GM12878 (cell line): Measurements from ENCODE around the gene FCGR3B. TPM values are rescaled to one million over a fixed set of nuclear protein-coding genes. Genes with fewer than 3 reads are reported as not detected.
"Not testable (repeated sequence)": the region's sequence is repeated elsewhere in the genome, so short reads cannot be mapped to it uniquely, and the experiment has no call there.

Source experiments
- ATAC-seq: fragments of 200-7000 bp; cut with Tn5 transposase; 3 replicates; pipeline ENCODE4 v1.9.1; 2020; ENCODE audit warnings: mild to moderate bottlenecking, moderate library complexity
- BruUV-seq: library from RNA; stranded (reverse); fragments of 400-500 nt; replicated peaks from 2 replicates; lab custom pipeline; 2021; lab: Mats Ljungman, UMichigan
- CTCF ChIA-PET: fragments of 300-600 bp; sonication (Branson Sonifier 250); formaldehyde crosslinking; extraction: SDS; loops from one replicate; lab custom pipeline; 2021; ENCODE audit warnings: inconsistent platforms; lab: Yijun Ruan, JAX
- POLR2A ChIA-PET: fragments of 350-600 bp; formaldehyde crosslinking; extraction: SDS; loops from one replicate; lab custom pipeline; 2021; ENCODE audit warnings: inconsistent platforms; lab: Charles Lee
- RAD21 ChIA-PET: fragments of 300-600 bp; sonication (Branson Sonifier 250); formaldehyde crosslinking; loops from one replicate; lab custom pipeline; 2023; ENCODE audit warnings: antibody characterized with exemption; ENCODE audit not compliant: unreplicated experiment; lab: Charles Lee
- SMC1A ChIA-PET: fragments of 300-600 bp; sonication (Branson Sonifier 250); formaldehyde crosslinking; loops from one replicate; lab custom pipeline; 2023; ENCODE audit not compliant: unreplicated experiment, uncharacterized antibody; lab: Charles Lee
- DNase-seq: peaks from one replicate; pipeline ENCODE4 v3.0.0-alpha.2; 2011; ENCODE audit warnings: low read depth, low spot score
- FAIRE-seq: peaks from 3 replicates; lab custom pipeline; 2011; peaks lifted over from hg19 to GRCh38; lab: Jason Lieb, UNC
- H2AFZ ChIP-seq: 2 replicates; pipeline ENCODE4 v1.6.0; 2011; ENCODE audit warnings: low read depth, low read length, control low read depth; ENCODE audit not compliant: control insufficient read depth
- H3K27ac ChIP-seq: 2 replicates; pipeline ENCODE4 v1.5.1; 2011; ENCODE audit warnings: control low read depth; ENCODE audit not compliant: control insufficient read depth, insufficient read depth
- H3K27me3 ChIP-seq, 2 experiments: replicated peaks in 1 of 2; 2 replicates each; pipeline versions ENCODE4 v1.6.0 to v1.6.1; 2011; ENCODE audit warnings: low read length in 1 of 2; ENCODE audit not compliant: control insufficient read depth in 2 of 2, insufficient read depth in 2 of 2
- H3K36me3 ChIP-seq, 2 experiments: 2 replicates each; pipeline ENCODE4 v1.5.1; 2011; ENCODE audit warnings: low read length in 1 of 2; ENCODE audit not compliant: control insufficient read depth in 2 of 2, insufficient read depth in 2 of 2
- H3K4me1 ChIP-seq: 2 replicates; pipeline ENCODE4 v1.6.1; 2011; ENCODE audit warnings: mild to moderate bottlenecking, low read length, moderate library complexity, mixed read lengths; ENCODE audit not compliant: control insufficient read depth, insufficient read depth
- H3K4me2 ChIP-seq: 2 replicates; pipeline ENCODE4 v1.6.0; 2011; ENCODE audit warnings: control low read depth; ENCODE audit not compliant: control insufficient read depth, insufficient read depth
- H3K4me3 ChIP-seq: fragments of 200-600 bp; sonication (generic); 2 replicates; pipeline ENCODE4 v1.5.1; 2016
- H3K79me2 ChIP-seq: 2 replicates; pipeline ENCODE4 v1.6.0; 2011; ENCODE audit warnings: low read length; ENCODE audit not compliant: control insufficient read depth, insufficient read depth
- H3K9ac ChIP-seq: 2 replicates; pipeline ENCODE4 v1.8.0; 2011; ENCODE audit warnings: low read length, control low read depth, mixed read lengths; ENCODE audit not compliant: control insufficient read depth, insufficient read depth
- H3K9me3 ChIP-seq: replicated peaks from 3 replicates; pipeline ENCODE4 v1.5.1; 2011; ENCODE audit warnings: mild to moderate bottlenecking, low read length; ENCODE audit not compliant: control insufficient read depth, insufficient read depth
- H4K20me1 ChIP-seq: 2 replicates; pipeline ENCODE4 v1.6.0; 2011; ENCODE audit not compliant: control insufficient read depth, insufficient read depth
- WGBS: methylation state at CpG from one replicate; pipeline ENCODE4 v1.1.6; 2016; ENCODE audit warnings: low lambda C conversion rate; ENCODE audit not compliant: insufficient replicate concordance, insufficient coverage; ENCODE audit errors: missing lambda C conversion rate; 5-methylcytosine and 5-hydroxymethylcytosine counted together
- in situ Hi-C: fragments of 300-500 bp; cut with MboI; formaldehyde crosslinking; loops from 9 replicates; pipeline ENCODE4 v1.14.3; 2018; ENCODE audit warnings: mixed read lengths
- intact Hi-C: fragments of 100-400 bp; cut with micrococcal nuclease; formaldehyde crosslinking; loops from one replicate; pipeline ENCODE4 v1.14.2; 2022; ENCODE audit not compliant: unreplicated experiment
- polyA plus RNA-seq, 11 experiments: library from polyadenylated mRNA; depleted of rRNA in 4 of 11; unstranded in 6 of 11; stranded (reverse) in 5 of 11; fragments of >200 nt; fragmentation: Nextera tagmentation in 4 of 11; fragmentation: Illumina TruSeq in 1 of 11; extraction: Ambion mirVana in 4 of 11; extraction: Trizol in 1 of 11; gene quantifications; 1 replicate in 1 of 11; 2 replicates in 10 of 11; pipeline versions ENCODE4 v1.2.1 to v1.2.3, GENCODE V29; 2011 to 2016; ENCODE audit warnings: inconsistent platforms in 2 of 11, missing spikeins in 2 of 11, low read depth in 1 of 11
- total RNA-seq, 4 experiments: library from RNA; depleted of rRNA in 3 of 4; stranded (reverse); fragments of >200 nt in 3 of 4; fragmentation: Illumina TruSeq in 1 of 4; extraction: Trizol in 1 of 4; gene quantifications; 2 replicates each; pipeline versions ENCODE4 v1.2.1 to v1.2.3, GENCODE V29; 2013 to 2021

FCGR3B gene
- total and polyA plus RNA-seq, 10 of the 15 experiments (the other 5 are each of a cell fraction or from before 2014, with no cell fraction given) = not detected

GRCh38 chr1:161674447-161674846 is 43.5 kb upstream of the FCGR3B start:
- FAIRE-seq, RAD21 ChIA-PET: not testable (repeated sequence)

DNA sequence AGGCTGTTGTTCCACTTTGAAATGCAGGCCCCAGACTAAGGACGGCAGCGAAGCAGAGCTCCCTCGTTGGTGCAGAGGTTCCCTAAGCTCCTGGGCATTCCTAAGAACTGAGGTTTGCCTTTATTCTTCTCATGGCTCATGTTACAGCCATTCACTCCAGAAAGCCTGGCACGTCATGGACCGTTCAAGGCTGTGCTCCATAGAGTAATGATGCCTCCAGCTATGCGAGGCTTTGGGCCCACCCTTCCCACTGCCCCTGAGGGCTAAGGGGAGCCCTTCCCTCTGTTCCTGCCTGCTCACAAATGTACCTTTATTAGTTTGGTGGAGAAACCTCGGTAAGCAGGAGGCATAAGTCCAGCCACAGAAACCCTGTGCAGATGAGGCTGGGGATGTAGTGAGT is 42.5 kb upstream of the FCGR3B start:
- H3K27ac ChIP-seq, H3K27me3 ChIP-seq, intact Hi-C loops, H3K79me2 ChIP-seq, H2AFZ ChIP-seq, H4K20me1 ChIP-seq, H3K4me1 ChIP-seq, ATAC-seq, FAIRE-seq, POLR2A ChIA-PET, DNase-seq, H3K9ac ChIP-seq, in situ Hi-C loops, CTCF ChIA-PET, H3K4me3 ChIP-seq, SMC1A ChIA-PET, H3K9me3 ChIP-seq, H3K36me3 ChIP-seq, H3K4me2 ChIP-seq, RAD21 ChIA-PET, BruUV-seq: not testable (repeated sequence)
- WGBS = 86% methylated on average over 7 of the region's 7 CpGs

More at GRCh38 chr1:161674447-161674846, 43.5 kb upstream of the FCGR3B start:
- H3K4me2 ChIP-seq, BruUV-seq, H3K4me1 ChIP-seq, POLR2A ChIA-PET, SMC1A ChIA-PET, H3K9ac ChIP-seq, CTCF ChIA-PET, H3K9me3 ChIP-seq, H3K27ac ChIP-seq, H3K27me3 ChIP-seq, in situ Hi-C loops, H4K20me1 ChIP-seq, H3K4me3 ChIP-seq, H3K79me2 ChIP-seq, intact Hi-C loops, ATAC-seq, H3K36me3 ChIP-seq, H2AFZ ChIP-seq, DNase-seq: not testable (repeated sequence)
- WGBS = 94% methylated on average over 2 of the region's 3 CpGs

DNA sequence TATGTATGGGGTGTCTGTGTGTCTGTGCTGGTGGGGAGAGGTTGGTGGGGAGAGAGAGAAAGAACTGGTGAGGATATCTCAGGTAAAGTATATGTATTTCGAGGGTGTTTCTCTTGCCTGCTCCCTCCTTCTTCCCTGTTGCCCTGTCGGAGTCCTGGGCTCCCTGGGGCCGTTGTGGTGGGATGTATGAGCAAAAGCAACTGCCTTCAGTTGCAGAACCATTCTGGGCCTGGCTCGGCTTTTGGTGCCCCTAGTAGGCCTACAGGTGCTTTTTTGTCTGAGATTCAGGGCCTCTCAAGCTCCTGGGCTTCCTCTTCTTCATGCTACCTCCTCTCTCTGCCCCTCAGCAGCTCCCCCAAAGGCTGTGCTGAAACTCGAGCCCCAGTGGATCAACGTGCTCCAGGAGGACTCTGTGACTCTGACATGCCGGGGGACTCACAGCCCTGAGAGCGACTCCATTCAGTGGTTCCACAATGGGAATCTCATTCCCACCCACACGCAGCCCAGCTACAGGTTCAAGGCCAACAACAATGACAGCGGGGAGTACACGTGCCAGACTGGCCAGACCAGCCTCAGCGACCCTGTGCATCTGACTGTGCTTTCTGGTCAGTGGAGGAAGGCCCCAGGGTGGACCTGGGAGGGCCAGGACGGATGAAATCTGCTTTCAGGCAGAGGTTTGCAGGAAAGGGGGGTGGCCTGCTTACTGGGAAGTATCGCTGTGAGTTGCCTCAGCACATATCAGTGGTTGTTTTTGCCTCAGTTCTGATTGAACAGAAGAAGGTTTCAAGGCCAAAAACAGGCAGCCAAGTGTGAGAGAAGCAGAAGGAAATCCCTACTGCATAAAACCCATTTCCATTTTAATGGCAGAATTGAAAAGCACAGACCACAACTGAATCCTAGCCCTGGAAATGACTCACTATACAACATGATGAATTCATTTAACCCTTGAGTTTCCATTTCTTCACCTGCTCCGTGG is 40.4 kb upstream of the FCGR3B start:
- in situ Hi-C loops, H2AFZ ChIP-seq, H3K27ac ChIP-seq, H3K27me3 ChIP-seq, CTCF ChIA-PET, H3K9me3 ChIP-seq, H4K20me1 ChIP-seq, POLR2A ChIA-PET, RAD21 ChIA-PET, H3K4me2 ChIP-seq, H3K79me2 ChIP-seq, intact Hi-C loops, FAIRE-seq, DNase-seq, H3K36me3 ChIP-seq, H3K9ac ChIP-seq, H3K4me1 ChIP-seq, SMC1A ChIA-PET, ATAC-seq, BruUV-seq, H3K4me3 ChIP-seq: not testable (repeated sequence)
- 68% methylated on average over 12 of the region's 15 CpGs for whole genome bisulfite sequencing

GRCh38 chr1:161664689-161665088 is 33.7 kb upstream of the FCGR3B start:
- H3K79me2 ChIP-seq, H3K4me1 ChIP-seq, in situ Hi-C loops, H4K20me1 ChIP-seq, SMC1A ChIA-PET, DNase-seq, RAD21 ChIA-PET, H3K36me3 ChIP-seq, POLR2A ChIA-PET, H3K9ac ChIP-seq, H3K4me3 ChIP-seq, ATAC-seq, H3K4me2 ChIP-seq, CTCF ChIA-PET, H3K27ac ChIP-seq, FAIRE-seq, H2AFZ ChIP-seq, H3K9me3 ChIP-seq, BruUV-seq, intact Hi-C loops, H3K27me3 ChIP-seq: not testable (repeated sequence)
- no CpG with 5 or more reads among the region's 4 CpGs for WGBS
